Cortex of kidney (tissue), 1 donor: Measurements from ENCODE around the gene TCIRG1.

Source experiments
- DNase-seq: peaks from one replicate; lab custom pipeline; 2025; lab: John Stamatoyannopoulos, UW

TCIRG1 gene

DNA sequence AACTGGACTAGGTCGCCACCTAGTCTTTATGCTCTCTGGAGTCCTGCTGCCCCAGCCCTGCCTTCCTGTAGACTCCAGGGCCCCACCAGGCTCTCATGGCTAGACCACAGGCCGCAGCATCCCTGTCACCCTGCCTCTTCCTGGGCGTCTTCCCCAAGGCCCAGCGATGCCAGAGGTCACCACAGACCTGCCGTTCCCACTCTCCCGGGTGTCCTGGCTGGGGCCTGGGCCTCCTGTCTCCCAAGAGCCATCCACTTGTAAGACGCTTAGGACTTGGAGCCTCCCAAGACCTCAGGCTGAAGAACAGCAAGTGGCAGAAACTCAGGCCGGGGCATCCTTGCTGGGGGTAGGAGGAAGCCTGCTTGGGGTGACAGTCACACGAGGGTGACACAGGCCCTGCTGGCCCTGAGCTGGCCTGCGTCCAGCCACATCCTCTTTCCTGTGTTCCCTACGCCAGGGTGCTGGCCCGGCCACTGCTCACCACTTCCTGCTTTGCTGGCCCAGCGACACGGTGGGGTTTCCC is 2.0 kb upstream of the TCIRG1 start:
- no peak for DNase-seq

DNA sequence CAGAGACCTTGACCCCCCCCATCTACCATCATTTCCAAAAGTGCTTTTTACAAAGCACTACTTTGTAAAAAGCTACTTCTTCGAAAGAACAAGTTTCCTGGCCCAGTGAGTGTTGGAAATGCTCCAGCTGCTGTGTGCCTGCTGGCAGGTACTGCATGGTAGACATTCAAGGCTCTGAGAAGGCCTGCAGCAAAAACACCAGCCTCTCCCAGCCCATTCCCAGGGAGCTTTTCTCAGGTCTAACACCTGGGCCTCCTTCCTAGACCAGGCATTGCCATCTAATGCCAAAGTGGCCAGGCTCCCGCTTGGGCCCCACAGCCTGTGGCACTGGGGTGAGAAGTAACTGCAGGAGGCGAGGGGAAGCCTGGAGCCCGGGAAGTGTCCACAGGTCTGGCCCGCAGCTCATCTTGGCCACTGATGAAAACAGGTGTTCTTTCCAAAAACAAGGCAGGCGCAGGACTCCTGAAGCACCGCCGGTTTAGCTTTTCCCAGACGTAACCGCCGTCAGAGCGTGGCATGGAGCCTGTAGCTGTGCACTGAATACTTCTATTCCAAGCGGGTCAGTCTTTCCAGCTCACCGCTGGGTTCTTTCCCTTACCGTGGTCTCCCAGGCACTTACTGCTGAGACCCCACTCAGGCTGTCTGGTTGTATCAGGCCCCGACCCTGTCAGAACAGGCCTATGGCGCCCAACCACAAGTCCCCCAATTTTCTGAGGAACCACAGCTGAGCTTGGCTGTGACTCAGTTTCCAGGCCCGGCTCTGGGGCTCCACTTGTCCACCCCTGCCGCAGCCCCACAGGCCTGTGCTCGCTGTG is 1.2 kb upstream of the TCIRG1 start:
- DNase-seq, result no peak

DNA sequence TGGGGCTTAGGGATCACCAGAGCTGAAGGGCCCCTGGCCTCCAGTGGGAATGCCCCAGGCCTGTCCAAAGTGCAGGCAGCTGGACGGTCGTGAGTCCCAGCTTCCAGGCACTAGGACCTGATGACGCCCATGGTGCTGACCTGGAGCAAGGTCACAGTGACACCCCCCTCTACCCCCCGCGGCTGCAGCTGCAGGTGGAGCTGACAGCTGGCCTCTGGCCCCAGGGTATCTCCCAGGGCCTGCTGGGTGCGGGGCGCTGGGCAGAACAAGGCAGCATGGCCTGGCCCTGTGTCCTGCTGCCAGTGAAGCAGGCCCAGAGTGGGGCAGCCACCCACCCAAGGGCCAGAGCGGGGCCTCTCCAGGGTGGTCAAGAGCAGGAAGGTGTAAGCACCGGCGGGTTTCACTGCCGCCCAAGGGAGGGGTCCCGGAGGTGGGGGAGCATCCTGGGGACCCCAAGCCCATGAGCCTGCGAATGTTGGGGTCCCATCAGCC is 553 bp upstream of the TCIRG1 start:
- DNase-seq, result no peak

DNA sequence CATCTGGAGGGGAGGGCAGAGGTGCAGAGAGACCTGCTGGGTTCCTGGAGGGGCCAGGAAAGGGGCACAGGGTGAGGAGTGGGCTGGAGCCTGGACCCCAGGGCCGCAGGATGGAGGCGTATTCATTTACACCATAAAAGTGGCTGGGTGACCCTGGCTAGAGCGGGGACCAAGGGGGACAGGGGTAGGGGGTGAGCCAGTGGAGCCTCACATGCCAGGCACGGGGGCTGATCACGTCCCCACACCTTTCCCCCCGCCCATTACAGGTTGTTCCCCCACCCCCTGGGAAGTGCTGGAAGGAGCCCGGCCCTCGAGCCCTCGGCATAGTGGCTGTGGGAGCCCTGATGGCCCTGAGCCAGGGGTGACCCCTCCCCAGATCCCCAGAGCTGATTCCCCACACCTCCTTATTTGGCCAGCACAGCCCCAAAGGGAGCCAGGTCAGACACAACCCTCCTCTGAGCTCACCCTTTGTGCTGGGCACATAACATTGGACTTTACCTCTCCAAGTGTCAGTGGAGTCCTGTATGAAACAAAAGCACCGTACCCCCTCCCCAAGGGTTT is 781 bp downstream of the TCIRG1 start:
- no peak for DNase-seq

DNA sequence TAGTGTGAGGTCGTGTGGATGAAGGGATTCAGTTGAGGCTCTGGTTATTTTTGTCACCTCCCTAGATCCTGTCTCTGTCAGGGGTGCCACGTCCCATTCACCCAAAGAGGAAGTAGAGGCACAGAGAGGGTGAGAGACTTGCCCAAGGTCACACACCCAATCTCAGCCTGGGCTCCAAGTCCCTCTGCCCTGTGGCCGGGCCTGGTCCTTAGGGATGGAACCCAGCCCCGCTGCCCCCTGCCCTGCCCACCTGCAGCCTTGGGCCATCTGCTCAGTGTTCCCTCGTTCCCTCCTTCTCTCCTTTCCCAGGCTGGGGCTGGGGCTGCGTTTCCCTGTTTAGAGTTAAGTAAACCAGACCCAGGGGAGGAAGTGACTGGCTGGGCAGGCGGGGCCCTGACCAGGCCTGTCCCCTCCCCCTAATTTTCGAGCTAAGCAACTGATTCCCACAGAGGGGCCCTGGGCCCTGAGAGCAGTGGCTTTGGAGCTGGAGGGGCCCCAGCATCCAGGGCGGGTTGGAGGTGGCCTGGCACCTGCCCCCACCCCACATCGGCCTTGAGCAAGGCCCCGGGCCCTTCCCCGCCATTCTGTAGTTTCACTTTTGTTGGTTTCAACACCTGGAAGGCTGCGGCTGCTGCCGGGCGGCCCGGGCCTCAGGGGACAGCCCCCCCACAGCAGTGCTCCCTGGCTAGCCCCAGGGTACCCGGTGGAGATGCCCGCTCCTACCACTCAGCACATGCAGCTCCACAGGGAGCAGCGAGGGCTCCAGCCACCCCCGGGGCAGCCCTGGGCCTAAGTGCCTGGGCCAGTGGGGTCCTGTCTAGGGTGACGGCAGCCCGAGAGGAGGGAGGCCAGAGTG is 1.5 kb downstream of the TCIRG1 start:
- DNase-seq, result no peak

DNA sequence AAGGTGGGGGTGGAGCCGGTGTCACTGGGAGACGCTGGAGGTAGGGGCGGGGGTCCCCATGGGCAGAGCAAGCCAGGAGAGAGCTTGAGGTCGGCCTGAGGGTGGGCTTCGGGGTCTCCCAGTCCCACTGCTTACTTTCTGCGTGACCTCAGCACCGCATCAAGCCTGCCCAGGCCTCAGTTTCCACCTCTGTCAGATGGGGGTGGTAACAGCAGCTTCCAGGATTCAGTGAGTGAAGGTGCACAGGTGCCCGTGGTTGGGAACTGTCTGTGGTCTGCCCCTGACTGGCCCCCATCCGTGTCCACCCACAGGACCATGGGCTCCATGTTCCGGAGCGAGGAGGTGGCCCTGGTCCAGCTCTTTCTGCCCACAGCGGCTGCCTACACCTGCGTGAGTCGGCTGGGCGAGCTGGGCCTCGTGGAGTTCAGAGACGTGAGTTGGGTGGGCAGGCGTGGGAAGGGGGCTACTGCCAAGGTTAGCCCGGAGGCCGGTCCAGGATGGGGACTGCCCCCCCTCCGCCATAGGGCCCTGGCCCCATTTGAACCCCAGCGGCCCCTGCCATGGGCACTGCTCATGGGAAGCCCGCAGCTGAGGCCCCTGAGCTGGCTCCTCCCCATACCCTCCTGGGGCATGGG is 2.2 kb downstream of the TCIRG1 start:
- no peak for DNase-seq

DNA sequence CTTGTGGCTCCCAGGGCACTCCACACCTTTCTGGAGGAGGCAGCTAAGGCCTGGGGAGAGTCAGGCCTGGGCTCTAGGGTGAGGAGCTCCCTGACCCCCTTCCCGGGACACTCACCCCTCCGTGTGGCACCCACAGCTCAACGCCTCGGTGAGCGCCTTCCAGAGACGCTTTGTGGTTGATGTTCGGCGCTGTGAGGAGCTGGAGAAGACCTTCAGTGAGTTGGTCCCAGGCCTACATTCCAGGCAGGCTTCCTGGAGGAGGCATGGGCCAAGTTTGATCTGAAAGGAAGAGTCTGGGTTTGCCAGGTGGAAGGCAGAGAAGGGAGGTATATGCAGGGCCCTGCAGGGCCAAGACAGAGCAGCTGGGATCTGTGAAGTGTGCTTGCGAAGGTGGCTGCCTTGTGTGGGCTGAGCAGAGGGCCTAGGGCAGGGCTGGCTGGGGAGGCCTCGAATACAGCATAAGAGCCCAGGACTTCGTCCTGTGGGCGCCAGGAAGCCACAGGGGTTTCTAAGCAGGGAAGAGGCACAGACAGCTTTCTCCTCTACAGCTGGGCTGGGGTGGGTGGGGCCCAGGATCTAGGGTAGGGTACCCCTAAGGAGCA is 2.9 kb downstream of the TCIRG1 start:
- no peak for DNase-seq

DNA sequence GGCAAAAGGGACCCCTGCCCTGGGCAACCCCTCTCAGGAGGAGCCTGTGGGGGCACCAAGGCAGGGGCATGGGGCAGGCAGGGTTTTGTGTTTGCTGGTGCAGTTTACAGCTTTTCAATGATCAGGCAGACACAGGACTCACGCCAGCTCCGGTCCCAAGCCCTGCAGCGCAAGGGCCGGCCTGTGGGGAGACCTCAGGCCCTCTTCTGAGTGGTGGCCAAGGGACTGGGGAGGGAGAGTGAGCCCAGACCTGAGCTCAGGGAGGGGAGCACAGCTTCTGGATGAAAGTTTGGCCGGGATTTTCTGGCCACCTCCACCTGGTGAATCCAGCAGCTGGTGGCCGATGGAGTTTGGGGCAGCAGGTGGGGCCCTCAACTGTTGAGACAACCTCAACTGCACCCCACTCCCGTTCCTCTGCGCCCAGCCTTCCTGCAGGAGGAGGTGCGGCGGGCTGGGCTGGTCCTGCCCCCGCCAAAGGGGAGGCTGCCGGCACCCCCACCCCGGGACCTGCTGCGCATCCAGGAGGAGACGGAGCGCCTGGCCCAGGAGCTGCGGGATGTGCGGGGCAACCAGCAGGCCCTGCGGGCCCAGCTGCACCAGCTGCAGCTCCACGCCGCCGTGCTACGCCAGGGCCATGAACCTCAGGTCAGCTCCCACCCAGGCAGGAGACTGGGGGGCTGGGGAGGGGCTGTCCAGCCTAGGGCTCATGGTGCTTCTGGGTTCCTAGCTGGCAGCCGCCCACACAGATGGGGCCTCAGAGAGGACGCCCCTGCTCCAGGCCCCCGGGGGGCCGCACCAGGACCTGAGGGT is 3.6 kb downstream of the TCIRG1 start:
- no peak for DNase-seq

DNA sequence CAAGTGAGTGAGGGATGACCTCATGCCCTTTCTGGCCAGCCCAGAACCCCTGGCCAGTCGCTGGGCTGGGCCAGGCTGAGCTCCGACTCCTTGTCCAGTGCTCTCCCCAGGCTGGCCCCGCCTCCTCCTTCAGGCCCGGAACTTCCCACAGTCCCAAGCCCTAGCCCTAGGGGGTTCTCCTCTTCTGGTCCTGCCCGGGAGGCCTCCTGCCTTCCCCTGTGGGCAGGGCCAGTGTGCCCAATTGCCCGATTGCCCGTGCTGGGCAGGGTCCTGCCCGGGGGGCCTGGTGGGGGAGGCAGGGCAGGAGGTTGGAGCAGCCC is 4.2 kb downstream of the TCIRG1 start:
- no peak for DNase-seq

DNA sequence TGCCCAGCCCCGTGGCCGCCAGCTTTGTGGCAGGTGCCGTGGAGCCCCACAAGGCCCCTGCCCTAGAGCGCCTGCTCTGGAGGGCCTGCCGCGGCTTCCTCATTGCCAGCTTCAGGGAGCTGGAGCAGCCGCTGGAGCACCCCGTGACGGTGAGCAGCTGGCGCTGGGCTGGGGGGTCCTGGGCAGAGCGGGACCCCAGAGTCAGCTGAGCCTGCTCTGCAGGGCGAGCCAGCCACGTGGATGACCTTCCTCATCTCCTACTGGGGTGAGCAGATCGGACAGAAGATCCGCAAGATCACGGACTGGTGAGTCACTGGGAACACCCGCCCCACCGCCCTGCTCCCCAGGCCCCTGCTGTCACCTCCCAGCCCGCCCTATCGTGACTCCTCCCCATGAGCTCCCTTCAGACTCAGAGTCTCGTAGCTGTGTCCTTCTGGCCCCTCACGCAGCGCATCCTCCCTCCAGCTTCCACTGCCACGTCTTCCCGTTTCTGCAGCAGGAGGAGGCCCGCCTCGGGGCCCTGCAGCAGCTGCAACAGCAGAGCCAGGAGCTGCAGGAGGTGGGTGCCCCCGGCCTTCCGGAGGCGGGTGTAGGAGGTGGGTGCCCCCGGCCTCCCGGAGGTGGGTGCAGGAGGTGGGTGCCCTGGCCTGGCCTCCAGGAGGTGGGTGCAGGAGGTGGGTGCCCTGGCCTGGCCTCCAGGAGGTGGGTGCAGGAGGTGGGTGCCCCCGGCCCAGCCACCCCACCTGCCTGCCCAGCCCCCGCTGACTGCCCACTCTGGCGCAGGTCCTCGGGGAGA is 4.7 kb downstream of the TCIRG1 start:
- no peak for DNase-seq

DNA sequence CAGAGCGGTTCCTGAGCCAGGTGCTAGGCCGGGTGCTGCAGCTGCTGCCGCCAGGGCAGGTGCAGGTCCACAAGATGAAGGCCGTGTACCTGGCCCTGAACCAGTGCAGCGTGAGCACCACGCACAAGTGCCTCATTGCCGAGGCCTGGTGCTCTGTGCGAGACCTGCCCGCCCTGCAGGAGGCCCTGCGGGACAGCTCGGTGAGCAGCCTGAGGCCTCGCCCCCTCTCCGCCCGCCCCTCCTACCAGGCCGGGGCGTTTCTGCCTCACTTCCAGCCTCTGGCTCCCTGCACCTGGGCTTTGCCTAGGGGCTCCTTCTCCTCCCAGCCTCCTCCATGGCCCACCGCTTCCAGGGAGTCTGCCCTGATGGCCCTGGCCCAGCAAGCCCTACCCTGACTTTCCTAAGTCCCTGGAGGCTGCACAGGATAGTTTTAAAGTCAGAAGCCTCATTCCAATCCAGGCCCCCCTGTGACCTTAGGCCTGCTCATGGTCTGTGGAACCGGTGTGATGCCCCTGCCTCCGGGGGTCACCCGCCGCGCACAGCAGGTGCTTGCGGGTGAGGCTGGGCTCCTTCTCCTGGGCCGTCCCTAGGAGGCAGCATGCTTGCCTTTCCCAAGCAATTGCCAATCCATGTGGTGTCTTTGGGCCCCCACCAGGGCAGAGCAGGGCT is 5.5 kb downstream of the TCIRG1 start:
- no peak for DNase-seq

DNA sequence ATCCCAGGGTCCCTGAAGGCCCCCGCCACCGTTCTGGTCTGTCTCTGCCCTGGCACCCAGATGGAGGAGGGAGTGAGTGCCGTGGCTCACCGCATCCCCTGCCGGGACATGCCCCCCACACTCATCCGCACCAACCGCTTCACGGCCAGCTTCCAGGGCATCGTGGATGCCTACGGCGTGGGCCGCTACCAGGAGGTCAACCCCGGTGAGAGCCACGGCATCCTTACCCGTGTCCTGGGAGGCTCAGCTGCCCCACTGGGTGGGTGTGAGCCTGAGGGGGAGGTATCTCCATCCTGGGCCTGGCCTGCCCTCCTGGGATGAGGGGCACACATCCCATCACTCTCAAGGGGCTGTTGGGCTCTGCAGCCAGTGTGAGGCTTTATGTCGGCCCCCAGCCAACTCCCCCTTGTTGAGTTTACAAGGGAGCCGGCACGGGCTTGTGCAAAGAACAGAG is 6.1 kb downstream of the TCIRG1 start:
- DNase-seq, result no peak

DNA sequence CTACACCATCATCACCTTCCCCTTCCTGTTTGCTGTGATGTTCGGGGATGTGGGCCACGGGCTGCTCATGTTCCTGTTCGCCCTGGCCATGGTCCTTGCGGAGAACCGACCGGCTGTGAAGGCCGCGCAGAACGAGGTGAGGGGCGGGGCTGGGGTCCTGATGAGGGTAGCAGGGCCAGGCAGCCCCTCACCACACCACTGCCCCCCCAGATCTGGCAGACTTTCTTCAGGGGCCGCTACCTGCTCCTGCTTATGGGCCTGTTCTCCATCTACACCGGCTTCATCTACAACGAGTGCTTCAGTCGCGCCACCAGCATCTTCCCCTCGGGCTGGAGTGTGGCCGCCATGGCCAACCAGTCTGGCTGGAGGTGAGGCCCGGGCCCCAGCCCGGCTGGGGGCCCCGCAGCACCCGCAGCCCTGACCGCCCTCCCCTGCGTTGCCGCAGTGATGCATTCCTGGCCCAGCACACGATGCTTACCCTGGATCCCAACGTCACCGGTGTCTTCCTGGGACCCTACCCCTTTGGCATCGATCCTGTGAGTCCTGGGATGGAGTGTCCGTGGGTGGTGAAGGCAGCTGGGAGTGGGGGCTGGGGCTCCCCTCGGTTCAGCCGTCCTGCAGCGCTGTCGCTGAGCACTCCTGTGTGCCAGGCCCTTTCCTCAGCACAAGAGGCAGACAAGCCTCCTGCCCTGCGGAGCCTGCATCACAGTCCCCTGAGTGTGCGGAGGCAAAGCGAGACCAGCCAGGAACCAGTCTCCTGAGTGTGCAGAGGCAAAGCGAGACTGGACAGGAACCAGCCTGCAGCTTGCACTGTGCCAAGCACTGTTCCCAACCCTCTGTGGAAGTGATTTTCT is 8.8 kb downstream of the TCIRG1 start:
- DNase-seq, result no peak

DNA sequence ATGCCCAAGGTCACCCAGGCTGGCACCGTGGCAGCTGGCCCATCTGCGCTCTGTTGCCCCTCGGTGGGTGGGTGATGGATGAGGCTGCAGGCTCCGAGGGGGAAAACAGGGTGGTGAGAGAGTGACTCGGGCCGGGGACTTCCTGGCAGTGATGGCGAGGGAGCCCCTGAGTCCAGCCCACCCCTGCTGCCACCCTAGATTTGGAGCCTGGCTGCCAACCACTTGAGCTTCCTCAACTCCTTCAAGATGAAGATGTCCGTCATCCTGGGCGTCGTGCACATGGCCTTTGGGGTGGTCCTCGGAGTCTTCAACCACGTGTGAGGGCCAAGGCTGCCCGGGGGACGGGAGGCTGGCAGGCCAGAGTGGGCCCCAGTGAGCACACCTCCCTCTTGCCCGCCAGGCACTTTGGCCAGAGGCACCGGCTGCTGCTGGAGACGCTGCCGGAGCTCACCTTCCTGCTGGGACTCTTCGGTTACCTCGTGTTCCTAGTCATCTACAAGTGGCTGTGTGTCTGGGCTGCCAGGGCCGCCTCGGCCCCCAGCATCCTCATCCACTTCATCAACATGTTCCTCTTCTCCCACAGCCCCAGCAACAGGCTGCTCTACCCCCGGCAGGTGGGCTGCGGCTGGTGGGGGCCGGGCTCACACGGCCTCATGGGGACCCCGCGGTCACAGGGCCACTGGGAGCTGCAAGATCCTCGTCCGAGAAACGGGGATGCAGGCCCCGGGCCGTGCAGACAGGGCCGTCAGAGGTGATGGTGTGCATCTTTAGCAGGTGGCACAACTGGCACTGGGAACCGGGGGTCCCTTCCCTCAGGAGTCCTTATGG is 10.1 kb downstream of the TCIRG1 start:
- DNase-seq, result no peak

DNA sequence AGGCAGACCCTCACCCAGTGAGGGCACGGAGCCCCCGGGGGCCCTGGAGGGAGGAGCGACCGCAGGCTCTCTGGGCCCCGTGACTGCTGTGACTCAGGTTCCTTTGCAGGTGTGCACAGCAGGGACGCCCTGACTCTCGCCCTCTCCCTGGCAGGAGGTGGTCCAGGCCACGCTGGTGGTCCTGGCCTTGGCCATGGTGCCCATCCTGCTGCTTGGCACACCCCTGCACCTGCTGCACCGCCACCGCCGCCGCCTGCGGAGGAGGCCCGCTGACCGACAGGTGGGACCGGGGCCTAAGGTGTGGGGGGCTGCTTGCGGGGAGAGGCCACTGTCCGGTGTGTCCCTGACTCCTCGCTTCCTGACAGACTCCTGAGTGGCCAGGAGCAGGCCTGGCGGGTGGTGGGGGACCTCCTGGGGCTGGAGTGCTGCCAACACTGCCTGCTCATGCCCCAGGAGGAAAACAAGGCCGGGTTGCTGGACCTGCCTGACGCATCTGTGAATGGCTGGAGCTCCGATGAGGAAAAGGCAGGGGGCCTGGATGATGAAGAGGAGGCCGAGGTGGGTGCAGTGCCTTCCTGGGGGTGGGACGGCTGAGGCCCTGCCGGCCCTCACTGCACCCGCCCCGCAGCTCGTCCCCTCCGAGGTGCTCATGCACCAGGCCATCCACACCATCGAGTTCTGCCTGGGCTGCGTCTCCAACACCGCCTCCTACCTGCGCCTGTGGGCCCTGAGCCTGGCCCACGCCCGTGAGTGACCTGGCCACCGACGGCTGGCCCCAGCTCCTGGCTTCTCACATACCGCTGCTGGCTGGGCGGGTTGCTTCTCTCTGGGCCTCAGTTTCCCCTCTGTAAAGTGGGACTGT is 10.9 kb downstream of the TCIRG1 start:
- DNase-seq, result no peak

DNA sequence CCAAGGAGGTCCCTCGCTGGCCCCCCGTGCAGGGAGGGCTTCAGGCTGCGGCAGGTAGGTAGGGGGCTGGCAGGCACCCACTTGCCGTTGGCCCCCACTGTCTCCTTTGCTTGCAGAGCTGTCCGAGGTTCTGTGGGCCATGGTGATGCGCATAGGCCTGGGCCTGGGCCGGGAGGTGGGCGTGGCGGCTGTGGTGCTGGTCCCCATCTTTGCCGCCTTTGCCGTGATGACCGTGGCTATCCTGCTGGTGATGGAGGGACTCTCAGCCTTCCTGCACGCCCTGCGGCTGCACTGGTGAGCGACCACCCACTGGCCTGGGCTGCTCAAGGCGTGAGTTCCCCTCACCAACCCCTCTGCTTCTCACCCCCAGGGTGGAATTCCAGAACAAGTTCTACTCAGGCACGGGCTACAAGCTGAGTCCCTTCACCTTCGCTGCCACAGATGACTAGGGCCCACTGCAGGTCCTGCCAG is 11.6 kb downstream of the TCIRG1 start:
- DNase-seq, result no peak
